GM23338 (cell line): Measurements from ENCODE around the gene CCDC106.

Experiments
- CREB1 ChIP-seq: fragments of 250-450 bp; sonication (Bioruptor Pico); IDR thresholded peaks from 2 replicates; pipeline ENCODE4 v1.5.0; 2020; ENCODE audit warnings: low read depth, mild to moderate bottlenecking, moderate library complexity
- CTCF ChIP-seq, 2 experiments: fragments of 200-600 bp in 1 of 2; sonication (generic) in 1 of 2; conservative IDR thresholded peaks; 2 replicates each; pipeline versions ENCODE4 v1.5.1 to v1.6.1; 2016 to 2017; ENCODE audit warnings: antibody characterized with exemption in 2 of 2, low read depth in 2 of 2, mild to moderate bottlenecking in 2 of 2, moderate library complexity in 1 of 2
- EZH2 ChIP-seq: fragments of 200-600 bp; sonication (generic); IDR thresholded peaks from one replicate; pipeline ENCODE4 v1.8.0; 2017; ENCODE audit warnings: antibody characterized with exemption, mild to moderate bottlenecking, low read depth; ENCODE audit not compliant: unreplicated experiment
- EZH2phosphoT487 ChIP-seq: fragments of 200-600 bp; sonication (generic); IDR thresholded peaks from one replicate; pipeline ENCODE4 v1.8.1; 2018; ENCODE audit warnings: antibody characterized with exemption; ENCODE audit not compliant: unreplicated experiment
- JUNB ChIP-seq: IDR thresholded peaks from one replicate; pipeline ENCODE4 v1.6.1; 2016; ENCODE audit warnings: antibody characterized with exemption; ENCODE audit not compliant: unreplicated experiment
- NANOG ChIP-seq: IDR thresholded peaks from 2 replicates; pipeline ENCODE4 v1.6.1; 2016; ENCODE audit warnings: antibody characterized with exemption, borderline replicate concordance
- POLR2AphosphoS5 ChIP-seq: IDR thresholded peaks from 2 replicates; pipeline ENCODE4 v1.6.1; 2016; ENCODE audit warnings: antibody characterized with exemption, low read depth
- STAT1 ChIP-seq: IDR thresholded peaks from one replicate; pipeline ENCODE4 v1.6.1; 2016; ENCODE audit warnings: antibody characterized with exemption; ENCODE audit not compliant: unreplicated experiment
- ZNF114 ChIP-seq: fragments of 250-450 bp; sonication (Bioruptor Pico); IDR thresholded peaks from 2 replicates; pipeline ENCODE4 v1.5.0; 2020; ENCODE audit warnings: mild to moderate bottlenecking, moderate library complexity
- ZNF462 ChIP-seq: fragments of 250-450 bp; sonication (Bioruptor Pico); IDR thresholded peaks from 2 replicates; pipeline ENCODE4 v1.5.0; 2020; ENCODE audit warnings: mild to moderate bottlenecking, moderate library complexity
- TF ChIP-seq, protein P1 (sequence below): IDR thresholded peaks from 2 replicates; pipeline ENCODE4 v1.6.1; 2016; ENCODE audit warnings: antibody characterized with exemption
- TF ChIP-seq, protein P2 (sequence below): IDR thresholded peaks from one replicate; pipeline ENCODE4 v1.6.1; 2018; ENCODE audit warnings: antibody characterized with exemption; ENCODE audit not compliant: unreplicated experiment

DNA sequence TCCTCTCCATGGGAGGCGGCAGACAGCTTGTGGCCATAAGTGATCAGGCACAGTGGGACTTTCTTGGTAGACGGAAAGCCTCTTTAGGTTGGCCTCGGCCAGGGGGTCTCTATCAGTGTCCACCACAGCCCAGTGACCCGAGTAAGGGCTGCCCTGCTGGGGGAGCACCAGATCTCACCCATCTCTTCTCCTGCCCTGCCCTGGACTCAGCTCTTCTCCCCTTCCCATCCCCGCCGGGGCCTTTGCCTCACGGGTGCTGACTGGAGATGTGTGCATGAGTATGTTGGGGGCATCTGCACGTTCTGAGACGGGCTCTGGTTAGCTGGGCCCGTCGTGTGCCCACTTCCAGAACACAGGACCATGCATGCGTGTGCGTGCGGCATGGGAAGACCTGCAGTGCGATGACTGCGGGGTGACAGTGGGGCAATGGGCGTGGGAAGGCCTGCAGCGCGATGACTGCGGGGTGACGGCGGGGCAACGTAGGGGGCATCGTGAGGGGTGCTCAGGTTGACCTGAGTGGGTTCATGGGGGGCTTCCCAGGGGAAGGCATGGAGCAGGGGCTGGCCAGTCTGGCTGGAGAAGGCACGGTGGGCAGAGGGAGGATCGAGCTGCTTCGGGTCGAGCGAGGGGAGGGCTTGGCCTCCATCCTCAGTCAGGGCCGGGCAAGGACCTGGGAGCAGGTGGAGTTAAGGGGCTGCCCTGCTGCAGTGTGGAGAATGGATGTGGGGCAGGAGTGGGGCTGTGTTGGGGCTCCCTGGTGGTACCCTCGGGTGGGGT lies 42.9 kb downstream of the CCDC106 start:
- TF ChIP-seq EZH2phosphoT487: no peak
- no peak for TF ChIP-seq CTCF (conservative IDR thresholded peaks at IDR 0.05; ENCODE audit: low read depth in 2 of 2)
- TF ChIP-seq EZH2: no peak
- TF ChIP-seq, protein P1, sequence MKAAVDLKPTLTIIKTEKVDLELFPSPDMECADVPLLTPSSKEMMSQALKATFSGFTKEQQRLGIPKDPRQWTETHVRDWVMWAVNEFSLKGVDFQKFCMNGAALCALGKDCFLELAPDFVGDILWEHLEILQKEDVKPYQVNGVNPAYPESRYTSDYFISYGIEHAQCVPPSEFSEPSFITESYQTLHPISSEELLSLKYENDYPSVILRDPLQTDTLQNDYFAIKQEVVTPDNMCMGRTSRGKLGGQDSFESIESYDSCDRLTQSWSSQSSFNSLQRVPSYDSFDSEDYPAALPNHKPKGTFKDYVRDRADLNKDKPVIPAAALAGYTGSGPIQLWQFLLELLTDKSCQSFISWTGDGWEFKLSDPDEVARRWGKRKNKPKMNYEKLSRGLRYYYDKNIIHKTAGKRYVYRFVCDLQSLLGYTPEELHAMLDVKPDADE: no peak
- no peak for TF ChIP-seq CREB1 (CRISPR knock-in tag)
- TF ChIP-seq, protein P2, sequence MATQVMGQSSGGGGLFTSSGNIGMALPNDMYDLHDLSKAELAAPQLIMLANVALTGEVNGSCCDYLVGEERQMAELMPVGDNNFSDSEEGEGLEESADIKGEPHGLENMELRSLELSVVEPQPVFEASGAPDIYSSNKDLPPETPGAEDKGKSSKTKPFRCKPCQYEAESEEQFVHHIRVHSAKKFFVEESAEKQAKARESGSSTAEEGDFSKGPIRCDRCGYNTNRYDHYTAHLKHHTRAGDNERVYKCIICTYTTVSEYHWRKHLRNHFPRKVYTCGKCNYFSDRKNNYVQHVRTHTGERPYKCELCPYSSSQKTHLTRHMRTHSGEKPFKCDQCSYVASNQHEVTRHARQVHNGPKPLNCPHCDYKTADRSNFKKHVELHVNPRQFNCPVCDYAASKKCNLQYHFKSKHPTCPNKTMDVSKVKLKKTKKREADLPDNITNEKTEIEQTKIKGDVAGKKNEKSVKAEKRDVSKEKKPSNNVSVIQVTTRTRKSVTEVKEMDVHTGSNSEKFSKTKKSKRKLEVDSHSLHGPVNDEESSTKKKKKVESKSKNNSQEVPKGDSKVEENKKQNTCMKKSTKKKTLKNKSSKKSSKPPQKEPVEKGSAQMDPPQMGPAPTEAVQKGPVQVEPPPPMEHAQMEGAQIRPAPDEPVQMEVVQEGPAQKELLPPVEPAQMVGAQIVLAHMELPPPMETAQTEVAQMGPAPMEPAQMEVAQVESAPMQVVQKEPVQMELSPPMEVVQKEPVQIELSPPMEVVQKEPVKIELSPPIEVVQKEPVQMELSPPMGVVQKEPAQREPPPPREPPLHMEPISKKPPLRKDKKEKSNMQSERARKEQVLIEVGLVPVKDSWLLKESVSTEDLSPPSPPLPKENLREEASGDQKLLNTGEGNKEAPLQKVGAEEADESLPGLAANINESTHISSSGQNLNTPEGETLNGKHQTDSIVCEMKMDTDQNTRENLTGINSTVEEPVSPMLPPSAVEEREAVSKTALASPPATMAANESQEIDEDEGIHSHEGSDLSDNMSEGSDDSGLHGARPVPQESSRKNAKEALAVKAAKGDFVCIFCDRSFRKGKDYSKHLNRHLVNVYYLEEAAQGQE: no peak
- no peak for TF ChIP-seq POLR2AphosphoS5
- TF ChIP-seq NANOG: no peak
- no peak for TF ChIP-seq JUNB
- no peak for TF ChIP-seq ZNF114 (CRISPR knock-in tag)
- no peak for TF ChIP-seq STAT1
- TF ChIP-seq ZNF462 (CRISPR knock-in tag): no peak
